AG04449 (cell line): ENCODE data around the gene DNAH14.
"Not testable (repeated sequence)": the region's sequence is repeated elsewhere in the genome, so short reads cannot be mapped to it uniquely, and the experiment has no call there.

ENCODE experiments used
- CTCF ChIA-PET: fragments of 350-600 bp; formaldehyde crosslinking; extraction: SDS; loops from one replicate; lab custom pipeline; 2021; ENCODE audit warnings: antibody characterized with exemption; lab: Yijun Ruan, JAX
- POLR2A ChIA-PET: fragments of 400-600, 350-600 bp; formaldehyde crosslinking; extraction: SDS; loops from one replicate; lab custom pipeline; 2020; ENCODE audit warnings: antibody characterized with exemption, inconsistent platforms; lab: Yijun Ruan, JAX
- DNase-seq: peaks from one replicate; pipeline ENCODE4 v3.0.0-alpha.2; 2010; ENCODE audit warnings: low read depth, low spot score
- H3K4me3 ChIP-seq: 2 replicates; pipeline ENCODE4 v1.5.1; 2011; ENCODE audit warnings: low read depth, mild to moderate bottlenecking, control low read depth, low read length
- TF ChIP-seq, protein P1 (sequence below): IDR thresholded peaks from one replicate; pipeline ENCODE4 v1.5.1; 2011; ENCODE audit warnings: mild to moderate bottlenecking, moderate library complexity, low read length, control low read depth, inconsistent platforms; ENCODE audit not compliant: insufficient read depth; ENCODE audit errors: missing control alignments

DNAH14 gene

DNA sequence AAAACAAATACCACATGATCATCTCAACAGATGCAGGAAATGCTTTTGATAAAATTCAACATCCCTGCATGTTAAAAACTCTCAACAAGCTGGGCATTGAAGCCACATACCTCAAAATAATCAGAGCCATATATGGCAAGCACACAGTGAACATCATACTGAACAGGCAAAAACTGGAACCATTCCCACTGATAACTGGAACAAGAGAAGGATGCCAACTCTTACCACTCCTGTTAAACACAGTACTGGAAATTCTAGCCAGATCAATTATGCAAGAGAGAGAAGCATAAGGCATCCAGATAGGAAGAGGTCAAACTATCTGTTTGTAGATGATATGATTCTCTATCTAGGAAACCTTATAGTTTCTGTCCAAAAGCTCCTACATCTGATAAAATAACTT is 91.6 kb downstream of the DNAH14 start:
- ChIA-PET CTCF (no interaction called here), POLR2A (no interaction called here)
- TF ChIP-seq, protein P1, sequence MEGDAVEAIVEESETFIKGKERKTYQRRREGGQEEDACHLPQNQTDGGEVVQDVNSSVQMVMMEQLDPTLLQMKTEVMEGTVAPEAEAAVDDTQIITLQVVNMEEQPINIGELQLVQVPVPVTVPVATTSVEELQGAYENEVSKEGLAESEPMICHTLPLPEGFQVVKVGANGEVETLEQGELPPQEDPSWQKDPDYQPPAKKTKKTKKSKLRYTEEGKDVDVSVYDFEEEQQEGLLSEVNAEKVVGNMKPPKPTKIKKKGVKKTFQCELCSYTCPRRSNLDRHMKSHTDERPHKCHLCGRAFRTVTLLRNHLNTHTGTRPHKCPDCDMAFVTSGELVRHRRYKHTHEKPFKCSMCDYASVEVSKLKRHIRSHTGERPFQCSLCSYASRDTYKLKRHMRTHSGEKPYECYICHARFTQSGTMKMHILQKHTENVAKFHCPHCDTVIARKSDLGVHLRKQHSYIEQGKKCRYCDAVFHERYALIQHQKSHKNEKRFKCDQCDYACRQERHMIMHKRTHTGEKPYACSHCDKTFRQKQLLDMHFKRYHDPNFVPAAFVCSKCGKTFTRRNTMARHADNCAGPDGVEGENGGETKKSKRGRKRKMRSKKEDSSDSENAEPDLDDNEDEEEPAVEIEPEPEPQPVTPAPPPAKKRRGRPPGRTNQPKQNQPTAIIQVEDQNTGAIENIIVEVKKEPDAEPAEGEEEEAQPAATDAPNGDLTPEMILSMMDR: no peak
- no peak overlapping the region for H3K4me3 ChIP-seq
- DNase-seq: no peak

DNA sequence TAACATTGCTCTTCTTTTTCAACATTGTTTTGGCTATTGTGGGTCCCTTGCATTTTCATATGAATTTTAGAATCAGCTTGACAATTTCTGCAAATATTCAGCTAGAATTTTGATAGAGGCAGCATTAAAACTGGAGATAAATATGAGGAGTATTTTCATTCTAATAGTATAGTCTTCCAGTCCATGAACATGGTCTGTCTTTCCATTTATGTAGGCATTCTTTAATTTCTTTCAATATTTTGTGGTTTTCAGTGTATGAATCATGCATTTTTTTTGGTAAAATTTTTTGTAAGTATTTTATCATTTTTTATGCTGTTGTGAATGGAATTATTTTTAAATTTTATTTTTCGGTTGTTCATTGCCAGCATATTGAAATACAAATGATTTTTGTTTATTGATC is 97.2 kb downstream of the DNAH14 start:
- CTCF ChIA-PET: no interaction called here

DNA sequence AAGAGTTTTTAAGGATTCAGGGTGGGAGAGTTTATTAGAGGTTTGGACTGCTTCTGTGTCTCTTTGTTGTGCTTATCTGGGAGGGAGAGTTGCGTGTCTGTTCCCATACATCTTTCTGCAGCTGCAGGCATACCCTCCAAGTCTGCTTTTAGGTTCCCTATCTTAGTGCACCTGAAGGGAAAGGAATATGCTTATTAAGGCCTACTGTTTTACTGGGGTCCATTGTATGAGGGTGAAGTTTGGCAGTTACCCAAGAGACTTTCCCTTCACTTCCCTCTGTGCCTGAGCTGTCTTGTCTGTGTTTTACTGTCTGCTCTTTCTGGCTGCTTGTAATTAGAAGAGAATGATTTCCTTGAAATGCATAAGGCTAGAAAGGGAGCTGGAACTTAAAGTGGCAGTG is 107.0 kb downstream of the DNAH14 start:
- DNase-seq, POLR2A ChIA-PET, H3K4me3 ChIP-seq, CTCF ChIA-PET: not testable (repeated sequence)

More for the DNA sequence above, 97.2 kb downstream of the DNAH14 start:
- POLR2A ChIA-PET: no interaction called here
- TF ChIP-seq, protein P1: no peak
- DNase-seq: no peak
- H3K4me3 ChIP-seq: no peak overlapping the region

DNA sequence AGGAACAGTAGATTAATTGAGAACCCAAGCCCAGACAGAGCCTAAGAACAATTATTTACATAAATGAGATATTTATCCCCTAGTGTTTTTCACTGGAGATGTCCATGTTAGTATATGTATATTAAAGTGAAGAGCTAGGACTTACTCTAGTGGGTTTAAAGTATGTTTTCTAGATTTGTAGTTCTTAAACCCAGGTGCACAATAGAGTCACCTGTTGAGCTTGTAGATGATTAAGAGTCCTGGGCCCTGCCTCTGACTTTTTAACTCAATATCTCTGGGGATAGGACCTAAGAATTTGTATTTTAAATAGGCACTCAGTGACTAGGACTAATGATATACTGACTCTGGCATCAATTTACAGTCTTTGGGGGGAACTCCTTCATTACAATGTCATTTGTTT is 112.8 kb downstream of the DNAH14 start:
- no peak overlapping the region for H3K4me3 ChIP-seq
- TF ChIP-seq, protein P1: no peak
- POLR2A ChIA-PET: no interaction called here
- no peak for DNase-seq
- CTCF ChIA-PET: no interaction called here

DNA sequence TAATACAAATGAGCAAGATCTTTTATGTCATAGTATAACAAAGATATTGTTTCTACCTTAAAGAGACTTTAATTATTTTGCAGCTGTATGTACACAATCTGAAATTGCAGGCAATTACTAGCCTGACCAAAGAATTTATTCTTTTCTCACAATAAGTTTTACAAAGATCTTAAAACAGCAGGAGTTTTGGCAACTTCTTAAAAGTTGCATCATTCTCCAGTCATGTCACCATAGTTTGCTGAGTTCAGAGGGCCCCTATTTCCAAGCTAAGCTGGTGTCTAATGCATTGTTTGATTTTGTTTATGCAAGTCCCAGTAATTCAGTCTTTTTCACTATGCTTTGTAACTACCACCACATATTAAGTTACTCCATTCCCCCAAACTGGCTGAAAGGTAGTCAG is 114.8 kb downstream of the DNAH14 start:
- no peak overlapping the region for H3K4me3 ChIP-seq
- TF ChIP-seq, protein P1: no peak
- ChIA-PET POLR2A (no interaction called here), CTCF (no interaction called here)
- no peak for DNase-seq

DNA sequence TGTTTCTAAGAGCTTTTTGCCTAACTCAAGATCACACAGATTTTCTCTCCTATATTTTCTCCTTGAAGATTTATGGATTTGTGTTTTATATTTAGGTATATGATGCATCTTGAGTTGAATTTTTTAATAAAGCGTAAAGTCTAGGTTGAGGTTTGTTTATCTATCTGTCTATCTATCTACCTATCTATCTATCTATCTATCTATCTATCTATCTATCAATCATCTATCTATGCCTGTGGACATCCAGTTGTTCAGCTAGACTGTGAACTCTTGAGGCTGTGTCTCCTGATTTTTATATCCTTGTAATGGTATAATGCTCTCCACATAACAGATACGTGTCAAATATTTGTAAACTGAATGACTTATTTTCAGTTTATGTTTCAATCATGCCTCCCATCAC is 120.1 kb downstream of the DNAH14 start:
- ChIA-PET CTCF (no interaction called here), POLR2A (no interaction called here)
- TF ChIP-seq, protein P1: no peak
- no peak for DNase-seq
- H3K4me3 ChIP-seq: no peak overlapping the region

DNA sequence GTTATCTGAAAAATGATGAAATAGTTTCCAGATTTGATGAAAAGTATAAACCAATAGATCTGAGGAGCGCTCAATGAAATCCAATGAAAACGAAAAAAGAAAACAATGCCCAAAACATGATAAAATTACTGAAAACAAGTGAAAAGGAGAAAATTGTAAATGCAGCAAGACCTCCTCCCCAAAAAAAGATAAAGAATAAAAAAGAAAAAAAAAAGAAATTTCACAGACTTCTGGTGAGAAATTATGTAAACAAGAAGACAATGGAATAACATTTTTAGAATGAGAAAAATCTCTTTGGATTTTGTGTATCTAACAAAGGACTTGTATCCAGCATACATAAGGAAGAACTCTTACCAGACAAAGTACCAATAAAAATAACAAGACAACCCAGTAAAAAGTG is 134.2 kb downstream of the DNAH14 start:
- TF ChIP-seq, protein P1: no peak
- ChIA-PET POLR2A (no interaction called here), CTCF (no interaction called here)
- no peak overlapping the region for H3K4me3 ChIP-seq
- DNase-seq: no peak
